Stimulated activated CD8-positive, alpha-beta memory T cell treated with anti-CD3 and anti-CD28 coated beads, Interleukin-2, amount 100 ng/mL, for 48 hours (primary cell): ENCODE data around the gene BRSK2.

ENCODE experiments used
- DNase-seq, 2 donors: peaks; one replicate each; pipeline ENCODE4 v3.0.0-alpha.2; 2020; ENCODE audit warnings: low read depth in 2 of 2

The BRSK2 gene

DNA sequence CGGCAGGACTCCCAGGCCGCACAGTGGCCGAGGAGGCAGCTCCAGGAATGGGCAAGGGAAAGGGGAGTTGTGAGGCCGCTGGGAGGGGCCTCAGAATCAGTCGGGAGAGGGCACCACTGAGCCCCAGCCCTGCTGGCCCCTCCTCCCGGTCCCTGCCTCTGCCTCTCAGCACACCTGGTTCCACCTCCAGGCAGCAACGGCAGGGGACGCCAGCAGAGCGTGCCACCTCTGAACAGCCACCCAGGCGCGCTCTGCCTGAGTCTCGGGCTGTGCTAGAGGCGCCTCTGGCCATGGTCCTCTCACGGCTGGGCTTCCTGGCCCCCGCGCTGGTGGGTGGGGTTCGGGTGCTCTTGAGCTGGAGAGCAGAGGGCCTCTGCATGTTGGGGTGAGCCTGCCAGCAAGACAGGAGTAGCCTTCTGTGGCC is 63.9 kb downstream of the BRSK2 start:
- peak in 1 of 2 donors; percentile 17 for DNase-seq

GRCh38 chr11:1454576-1454975 is 64.8 kb downstream of the BRSK2 start:
- DNase-seq = no peak

DNA sequence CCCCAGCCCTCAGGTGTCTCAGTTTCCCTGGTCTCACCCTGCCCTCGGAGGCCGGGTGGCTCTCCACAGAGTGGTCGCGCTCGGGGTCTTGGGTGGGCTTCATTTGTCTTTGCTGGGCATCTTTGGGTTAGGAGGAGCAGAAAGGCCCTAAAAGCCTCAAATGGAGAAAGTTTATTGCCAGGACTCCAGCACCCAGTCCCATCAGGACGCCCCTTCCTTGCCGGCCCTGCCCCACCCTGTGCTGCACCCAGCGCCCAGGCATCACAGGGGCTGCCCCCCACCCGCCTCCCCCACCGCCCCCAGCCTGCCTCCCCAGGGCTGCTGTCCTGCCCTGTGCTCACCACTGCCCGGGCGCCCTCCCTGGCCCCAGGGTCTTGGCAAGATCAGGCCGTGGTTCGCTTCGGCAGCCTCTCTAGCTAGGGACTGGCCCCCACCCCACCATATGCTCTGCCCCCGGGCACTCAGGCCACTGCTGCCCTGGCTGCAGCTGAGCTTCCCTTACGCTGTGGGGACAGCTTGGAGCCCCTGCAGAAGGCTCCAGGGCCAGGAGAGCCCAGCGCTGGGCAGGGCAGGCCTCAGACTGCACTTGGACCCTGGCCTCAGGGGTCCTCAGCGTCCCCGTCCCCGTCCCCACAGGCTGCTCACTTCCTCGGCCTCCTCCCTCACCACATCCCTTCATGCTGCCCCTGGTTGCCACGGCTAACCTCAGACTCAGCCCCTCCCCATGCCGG is 65.5 kb downstream of the BRSK2 start:
- no peak for DNase-seq

- DNase-seq = no peak
Observed at GRCh38 chr11:1455763-1456060, 66.0 kb downstream of the BRSK2 start.

DNA sequence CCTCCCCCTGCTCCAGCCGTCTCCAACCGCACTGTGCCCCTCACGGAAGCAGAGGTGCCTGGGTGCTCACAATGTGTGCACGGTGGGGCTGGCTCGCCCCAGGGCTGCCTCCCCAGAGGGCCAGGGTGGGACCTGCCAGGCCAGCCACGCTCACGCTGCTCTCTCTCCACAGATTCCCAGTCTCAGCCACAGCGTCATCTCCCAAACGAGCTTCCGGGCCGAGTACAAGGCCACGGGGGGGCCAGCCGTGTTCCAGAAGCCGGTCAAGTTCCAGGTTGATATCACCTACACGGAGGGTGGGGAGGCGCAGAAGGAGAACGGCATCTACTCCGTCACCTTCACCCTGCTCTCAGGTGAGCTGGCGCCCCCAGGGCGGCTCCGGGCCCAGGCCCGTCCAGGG is 66.4 kb downstream of the BRSK2 start:
- no peak for DNase-seq

DNA sequence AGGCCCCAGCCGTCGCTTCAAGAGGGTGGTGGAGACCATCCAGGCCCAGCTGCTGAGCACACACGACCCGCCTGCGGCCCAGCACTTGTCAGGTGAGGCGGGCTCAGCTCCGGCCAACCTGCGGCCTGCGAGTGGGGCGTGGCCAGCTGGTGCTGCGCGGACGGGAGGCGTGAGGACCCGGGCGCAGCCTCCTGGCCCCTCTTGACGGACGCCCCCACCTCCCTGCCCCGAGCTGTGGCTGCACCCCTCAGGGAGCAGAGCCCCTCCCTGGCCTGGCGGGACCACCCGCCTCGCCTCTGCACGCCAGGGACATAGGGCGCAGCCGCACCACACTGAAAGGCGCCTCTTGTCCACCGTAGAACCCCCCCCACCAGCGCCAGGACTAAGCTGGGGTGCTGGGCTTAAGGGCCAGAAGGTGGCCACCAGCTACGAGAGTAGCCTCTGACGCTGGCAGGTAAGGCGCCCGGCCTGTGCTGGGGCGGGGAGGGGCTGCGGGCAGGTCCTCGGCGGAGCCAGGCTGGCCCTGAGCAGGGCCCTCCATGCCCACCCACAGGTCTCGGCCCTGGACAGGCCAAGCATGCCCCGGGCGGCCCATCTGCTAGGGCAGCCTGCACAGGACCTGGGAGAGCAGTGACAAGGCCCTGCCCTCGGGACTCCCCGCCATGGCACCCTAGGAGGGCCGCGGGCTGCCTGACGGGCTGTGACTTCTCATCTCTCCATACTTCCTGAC is 67.0 kb downstream of the BRSK2 start:
- no peak for DNase-seq

DNA sequence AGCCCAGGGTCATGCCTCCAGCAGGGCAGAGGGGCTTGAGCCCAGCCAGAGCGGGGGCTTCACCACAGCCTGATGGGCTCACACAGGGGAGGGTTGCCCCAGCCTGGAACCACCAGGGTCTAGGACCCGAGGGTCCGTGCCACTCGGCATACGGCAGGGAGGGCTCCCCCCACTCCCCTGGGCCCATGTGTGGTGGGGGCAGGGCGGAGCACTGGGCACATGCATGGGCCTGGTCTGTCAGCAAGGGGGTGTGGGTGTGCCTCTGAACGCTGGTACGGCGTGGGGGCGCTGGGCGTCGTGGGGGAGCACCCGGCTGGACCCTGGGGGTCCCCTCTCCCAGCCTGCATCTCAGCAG is 67.6 kb downstream of the BRSK2 start:
- DNase-seq = no peak

GRCh38 chr11:1457856-1458255 is 68.1 kb downstream of the BRSK2 start:
- no peak for DNase-seq

GRCh38 chr11:1458340-1459218 is 68.8 kb downstream of the BRSK2 start:
- no peak for DNase-seq

- no peak for DNase-seq
Observed at GRCh38 chr11:1459219-1459575, 69.5 kb downstream of the BRSK2 start.

DNA sequence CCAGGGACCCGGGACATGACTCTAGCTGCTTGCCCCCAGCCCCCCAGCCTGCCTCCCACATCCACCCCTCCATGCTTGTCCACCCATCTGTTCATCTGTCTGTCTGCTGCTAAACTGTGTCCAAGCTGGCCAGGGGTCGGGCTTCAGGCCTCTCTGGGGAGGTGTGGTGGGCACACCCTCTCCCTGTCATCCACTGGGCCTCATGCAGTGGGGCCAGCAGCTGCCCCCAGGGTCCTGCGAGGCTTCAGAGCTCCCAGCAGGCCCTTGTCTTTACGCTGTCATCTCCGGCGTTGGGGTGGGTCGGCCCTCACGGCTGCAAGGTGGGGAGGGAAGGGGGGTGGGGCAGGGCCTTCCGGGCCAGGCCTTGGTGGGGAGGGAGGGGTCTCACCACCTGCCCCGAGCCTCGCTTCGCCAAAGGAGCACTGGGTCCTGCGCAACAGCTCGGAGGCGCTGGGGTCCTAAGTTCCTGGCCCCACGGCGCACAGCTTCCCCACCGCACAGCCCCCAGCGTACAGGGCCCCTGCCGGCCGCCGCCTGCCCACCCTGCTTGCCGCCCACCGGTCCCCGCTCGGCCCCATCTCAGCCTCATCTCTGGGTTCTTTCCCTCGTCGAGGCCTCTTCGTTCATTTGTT is 70.1 kb downstream of the BRSK2 start:
- DNase-seq = no peak

DNA sequence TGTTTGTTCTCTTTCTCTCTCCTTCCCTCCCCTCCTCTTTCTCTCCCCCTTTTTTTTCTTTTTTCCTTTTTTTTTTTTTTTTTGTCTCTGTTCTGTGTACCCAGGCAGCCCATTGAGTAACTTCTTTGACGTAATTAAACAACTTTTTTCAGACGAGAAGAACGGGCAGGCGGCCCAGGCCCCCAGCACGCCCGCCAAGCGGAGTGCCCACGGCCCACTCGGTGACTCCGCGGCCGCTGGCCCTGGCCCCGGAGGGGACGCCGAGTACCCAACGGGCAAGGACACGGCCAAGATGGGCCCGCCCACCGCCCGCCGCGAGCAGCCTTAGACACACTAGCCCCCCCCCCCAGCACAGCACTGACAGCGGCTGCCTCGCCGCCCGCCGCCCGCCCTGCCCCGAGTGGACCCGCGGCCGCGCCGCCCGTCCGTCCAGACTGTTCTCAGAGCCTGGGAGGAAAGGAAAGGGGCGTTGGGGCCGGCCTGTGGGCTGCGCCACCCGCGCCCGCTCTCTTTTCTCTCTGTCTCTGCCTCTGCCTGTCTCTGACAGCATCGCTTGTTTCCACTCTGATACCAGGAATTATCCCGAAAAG is 70.8 kb downstream of the BRSK2 start:
- DNase-seq = no peak

GRCh38 chr11:1460986-1461825 is 71.5 kb downstream of the BRSK2 start:
- DNase-seq = no peak

DNA sequence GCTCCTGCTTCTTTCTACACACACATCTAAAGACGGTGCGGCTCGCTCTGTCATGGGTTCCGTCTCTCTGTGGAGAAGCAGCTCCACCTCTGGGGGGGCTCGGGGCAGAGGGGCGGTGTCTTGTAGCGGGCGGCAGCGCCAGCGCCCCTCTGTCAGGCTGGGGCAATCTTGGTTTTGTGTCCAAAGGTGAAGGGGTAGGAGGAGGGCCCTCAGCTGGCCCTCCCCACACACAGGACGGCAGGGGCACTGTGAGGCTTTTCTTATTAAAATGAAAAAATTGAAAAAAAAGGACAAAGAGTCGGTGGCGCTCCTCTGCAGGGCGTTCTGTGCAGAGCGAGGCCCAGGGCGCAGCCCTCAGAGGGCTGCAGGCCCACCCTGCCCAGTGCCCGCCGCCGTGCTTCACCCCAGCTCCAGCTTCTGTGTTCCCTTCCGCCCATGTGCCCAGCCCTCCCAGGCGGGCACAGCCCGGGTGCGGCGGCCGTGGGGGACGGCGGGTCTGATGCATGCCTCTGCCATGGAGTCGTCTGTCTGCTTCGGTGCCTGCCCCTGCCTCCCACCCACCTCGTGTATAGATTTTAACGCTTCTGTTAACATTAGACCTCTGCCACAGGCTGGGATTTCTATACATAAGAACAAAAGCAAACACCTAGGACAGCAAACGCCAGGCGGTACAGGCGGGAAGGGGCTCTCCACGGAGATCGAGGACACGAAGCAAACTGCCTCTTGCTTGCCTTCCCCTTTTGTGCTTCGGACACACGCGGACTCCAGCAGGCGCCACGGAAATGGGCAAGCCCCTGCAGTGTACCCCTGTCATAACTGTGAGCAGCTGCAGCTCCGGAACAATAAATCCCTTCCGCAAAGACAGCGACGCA is 72.3 kb downstream of the BRSK2 start:
- DNase-seq = no peak

GRCh38 chr11:1462698-1462975 is 72.9 kb downstream of the BRSK2 start:
- no peak for DNase-seq

DNA sequence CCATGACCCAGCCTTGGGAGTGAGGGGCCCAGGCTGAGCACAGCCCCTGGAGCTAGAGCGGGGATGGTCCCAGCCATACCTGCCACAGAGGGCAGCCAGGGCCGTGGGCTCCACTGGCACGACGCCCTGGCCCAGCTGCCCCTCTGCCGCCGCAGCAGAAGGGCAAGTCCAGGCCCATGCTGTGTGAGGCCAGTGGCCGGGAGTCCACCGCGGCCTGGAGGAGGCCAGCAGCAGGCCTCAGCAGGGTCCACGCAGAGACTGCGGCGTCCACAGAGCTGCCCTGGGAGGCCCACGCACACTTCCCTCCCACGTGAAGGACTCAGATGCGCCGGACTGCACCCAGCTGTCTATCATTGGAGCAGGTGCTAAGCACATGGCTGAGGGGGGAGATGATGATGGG is 73.3 kb downstream of the BRSK2 start:
- DNase-seq = no peak

DNA sequence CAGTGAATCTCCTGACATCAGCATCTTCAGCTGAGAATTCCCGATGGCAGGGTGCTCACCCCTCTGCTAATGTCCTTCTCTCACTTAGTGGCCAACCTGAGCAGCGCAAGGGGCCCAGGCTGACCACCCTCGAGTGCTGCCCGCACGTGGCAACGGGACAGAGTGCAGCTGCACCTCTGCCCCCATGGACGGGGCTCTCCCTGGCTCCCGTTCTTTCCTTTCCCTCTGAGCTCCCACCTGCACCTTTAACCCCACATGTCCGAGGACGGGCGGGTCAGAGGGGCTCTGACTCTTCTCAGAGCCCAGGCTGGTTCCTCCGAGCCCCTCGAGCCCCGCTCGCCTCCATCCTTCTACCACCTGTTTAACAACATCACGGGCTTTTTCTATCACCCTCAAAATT is 77.0 kb downstream of the BRSK2 start:
- DNase-seq = no peak

DNA sequence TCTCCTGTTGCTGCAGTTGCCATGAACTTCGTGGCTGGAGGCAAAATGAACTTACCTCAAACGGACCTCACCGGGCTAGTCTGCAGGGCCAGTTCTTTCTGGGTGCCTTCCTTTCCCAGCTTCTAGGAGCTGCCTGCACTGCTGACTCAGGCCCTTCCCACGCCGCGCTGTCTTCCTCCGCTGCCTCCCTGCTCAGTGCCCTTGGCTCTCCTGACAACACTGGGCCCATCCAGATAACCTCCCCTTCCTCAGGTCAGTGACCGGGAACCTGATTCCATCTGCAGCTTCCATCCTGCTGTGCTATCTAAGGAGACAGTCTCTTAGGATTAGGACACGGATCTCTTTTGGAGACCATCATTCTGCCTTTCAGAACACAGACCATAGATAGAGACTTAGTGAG is 77.5 kb downstream of the BRSK2 start:
- DNase-seq = no peak

DNA sequence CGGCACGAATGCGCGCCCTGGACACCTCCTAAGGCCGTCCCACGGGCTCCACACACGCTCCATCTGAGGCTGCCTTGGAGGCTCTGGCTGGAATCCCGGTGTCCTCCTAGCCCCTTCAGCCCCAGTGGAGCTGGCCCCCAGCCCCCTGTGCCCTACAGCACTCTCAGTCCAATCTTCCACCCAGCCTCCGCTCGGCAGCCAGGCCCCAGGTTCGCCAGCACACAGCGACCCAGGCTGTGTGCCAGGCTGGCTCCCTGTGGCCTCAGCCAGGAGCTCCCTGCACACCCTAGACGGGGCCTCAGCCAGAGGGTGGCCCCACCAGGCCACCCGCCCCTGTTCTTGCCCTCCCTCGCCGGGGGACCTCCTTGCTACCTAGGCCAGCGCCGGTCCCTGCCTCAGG is 78.3 kb downstream of the BRSK2 start:
- no peak for DNase-seq

- no peak for DNase-seq
Observed at GRCh38 chr11:1468473-1469066, 78.8 kb downstream of the BRSK2 start.
